ENCODE measurements around the gene CDY1B.
"Not testable (repeated sequence)": the region's sequence is repeated elsewhere in the genome, so short reads cannot be mapped to it uniquely, and the experiment has no call there.

CDY1B gene
- total RNA-seq, result 0 reads per million in 4 donors

DNA sequence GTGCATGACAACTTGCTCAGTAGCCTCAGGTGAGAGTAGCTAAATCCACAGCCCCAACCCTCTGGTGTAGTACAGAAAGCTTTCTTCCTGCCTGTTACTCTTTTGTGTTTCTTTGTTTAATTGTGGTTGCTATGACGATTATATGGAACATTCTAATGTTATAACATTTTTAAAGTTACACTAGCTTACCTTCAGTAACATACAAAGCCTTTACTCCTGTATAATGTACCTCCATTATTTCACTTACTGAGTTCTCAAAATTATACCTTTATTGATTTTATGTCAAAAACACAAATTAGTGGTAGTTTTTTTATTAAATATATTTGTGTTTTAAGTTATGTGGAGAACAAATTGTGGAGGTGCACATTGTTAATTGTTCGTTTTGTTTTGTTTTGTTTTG lies at the start of gene CDY1B:
TSS of gene CDY1B (minus strand) at position 101 of the 400 bp plus-strand sequence. CDS start 331 bp downstream, outside the sequence.
- not testable (repeated sequence) for DNase-seq

- not testable (repeated sequence) for DNase-seq
These were observed 1.7 kb upstream of the CDY1B start for GRCh38 chrY:24049525-24049924.

GRCh38 chrY:24043209-24043608 lies 4.6 kb downstream of the CDY1B start:
- DNase-seq, result not testable (repeated sequence)

- not testable (repeated sequence) for DNase-seq
These were observed 8.7 kb downstream of the CDY1B start for GRCh38 chrY:24039008-24039718.

DNA sequence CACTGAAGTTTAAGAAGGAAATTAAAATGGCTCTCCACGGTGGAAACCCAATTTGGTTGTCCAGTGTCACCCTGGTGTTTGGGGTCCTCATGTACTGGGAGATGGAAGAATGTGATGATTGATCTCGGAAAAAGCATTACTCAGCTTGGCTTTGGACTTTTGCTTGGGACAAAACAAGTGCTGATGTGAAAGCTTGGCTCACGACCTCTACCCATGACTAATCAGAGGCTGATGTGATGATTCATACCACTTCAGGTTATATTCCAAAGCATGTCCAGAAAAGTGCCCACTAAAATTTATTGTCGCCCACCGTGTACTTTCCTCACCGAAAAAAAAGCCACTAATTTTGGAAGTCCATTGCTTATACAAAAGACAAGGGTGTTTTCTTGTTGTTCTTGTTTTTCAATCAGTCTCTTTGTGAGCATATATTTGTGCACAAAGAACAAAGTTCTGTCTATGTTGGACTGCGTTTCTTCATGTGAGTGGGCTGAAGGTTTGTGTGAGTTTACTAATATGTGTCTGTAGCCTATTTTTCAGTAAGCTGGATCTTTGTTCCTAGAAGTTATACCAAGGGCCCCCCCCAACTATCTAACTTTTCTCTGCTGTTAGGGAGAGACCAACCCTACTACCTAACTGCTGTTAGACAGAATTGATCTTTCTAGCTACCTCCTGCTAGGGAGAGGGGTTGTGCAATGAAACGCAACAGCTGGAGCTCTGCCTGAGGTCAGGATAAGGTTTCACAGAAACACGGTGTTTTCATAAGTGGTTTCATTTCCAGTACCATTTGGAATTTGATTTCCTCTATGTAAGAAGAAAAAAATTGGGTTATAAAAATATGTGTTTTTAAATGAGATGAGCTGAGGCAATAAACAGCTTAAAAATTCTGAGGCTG lies 21.4 kb downstream of the CDY1B start:
- DNase-seq, result not testable (repeated sequence)

Data from T-helper 1 cell (primary cell).